ENCODE results near the gene KIF18B. TPM values are rescaled to one million over a fixed set of nuclear protein-coding genes. Genes with fewer than 3 reads are reported as not detected.

Gene KIF18B
- total and polyA plus RNA-seq, 5 donors from 2014 or later: 0.19 to 0.60 (median 0.37) TPM; not detected in 1

DNA sequence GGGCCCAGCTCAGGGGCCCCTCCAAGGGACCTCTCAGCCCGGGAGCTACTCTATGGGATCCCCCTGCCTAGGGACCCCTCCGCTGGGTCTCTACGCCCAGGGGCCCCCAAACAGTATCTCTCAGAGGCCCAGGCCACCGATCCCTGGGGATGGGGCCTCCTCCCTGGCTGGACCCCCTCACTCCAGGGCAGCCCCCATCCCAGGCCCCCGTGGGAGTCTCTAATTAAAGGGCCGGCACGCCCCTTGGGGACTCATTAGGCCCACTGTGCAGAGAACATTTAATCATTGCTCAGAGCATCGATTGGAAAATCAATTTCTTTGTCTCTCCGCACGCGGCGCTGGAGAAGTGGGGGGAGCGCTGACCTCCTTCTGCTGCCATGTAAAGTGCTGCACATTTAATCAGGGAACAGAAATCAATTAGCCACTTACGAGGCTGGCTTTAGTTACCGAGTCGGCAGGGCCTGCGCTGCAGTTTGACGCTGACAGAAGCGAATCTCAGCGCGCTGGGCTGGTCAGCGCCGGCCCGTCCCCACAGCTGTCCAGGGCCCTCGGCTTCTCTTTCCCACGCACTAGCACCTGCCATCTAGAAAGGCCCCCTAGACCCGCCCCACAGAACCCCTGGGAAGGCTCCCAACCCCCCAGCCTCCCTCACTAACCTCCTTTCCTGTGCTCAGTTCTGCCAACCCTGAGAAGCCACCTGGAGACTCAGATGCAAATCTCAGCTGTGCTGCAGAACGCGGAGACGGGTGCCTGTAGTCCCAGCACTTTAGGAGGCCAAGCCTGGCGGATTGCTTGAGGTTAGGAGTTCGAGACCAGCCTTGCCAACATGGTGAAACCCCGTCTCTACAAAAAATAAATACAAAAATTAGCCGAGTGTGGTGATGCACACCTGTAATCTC, 40.7 kb upstream of the KIF18B start:
- H3K4me1 ChIP-seq (ENCODE audit: control insufficient read depth, insufficient read depth, low read length, poor library complexity, severe bottlenecking): peaks cover 4% of the 10 kb centered on the region
- H3K4me3 ChIP-seq (ENCODE audit: low read depth, low read length): no peak overlapping the region
- H3K36me3 ChIP-seq (ENCODE audit: control insufficient read depth, insufficient read depth, low read length): no peaks in the 10 kb centered on the region
- Mint-ChIP-seq H3K27me3 (peaks cover 52% of the 10 kb centered on the region), H3K27ac (no peak overlapping the region), H3K36me3 (no peaks in the 10 kb centered on the region), H3K4me3 (no peak overlapping the region), H3K9me3 (peaks cover 0 to 4% (median 0%) of the 10 kb centered on the region in 7 donors), H3K4me1 (peaks cover 0 to 5% (median 3%) of the 10 kb centered on the region in 4 donors)
- H3K9me3 ChIP-seq (ENCODE audit: control insufficient read depth in 2 of 2, low read length in 2 of 2): no peaks in the 10 kb centered on the region
- DNase-seq (no peak), ATAC-seq (ENCODE audit: low read depth in 2 of 2) (no peak)
- H3K27ac ChIP-seq (ENCODE audit: insufficient read depth, low read length, poor library complexity, severe bottlenecking): no peak overlapping the region
- H3K27me3 ChIP-seq (ENCODE audit: control insufficient read depth, insufficient read depth, low read length): peaks cover 2% of the 10 kb centered on the region

GRCh38 chr17:44983563-44983962, 36.0 kb upstream of the KIF18B start:
- Histone ChIP-seq H3K27ac (ENCODE audit: insufficient read depth, low read length, poor library complexity, severe bottlenecking) (no peak overlapping the region), H3K4me1 (ENCODE audit: control insufficient read depth, insufficient read depth, low read length, poor library complexity, severe bottlenecking) (peaks cover 4% of the 10 kb centered on the region), H3K4me3 (ENCODE audit: low read depth, low read length) (no peak overlapping the region), H3K9me3 (ENCODE audit: control insufficient read depth in 2 of 2, low read length in 2 of 2) (no peaks in the 10 kb centered on the region), H3K36me3 (ENCODE audit: control insufficient read depth, insufficient read depth, low read length) (no peaks in the 10 kb centered on the region), H3K27me3 (ENCODE audit: control insufficient read depth, insufficient read depth, low read length) (peaks cover 2% of the 10 kb centered on the region)
- Mint-ChIP-seq H3K4me1 (peaks cover 0 to 5% (median 3%) of the 10 kb centered on the region in 4 donors), H3K27ac (no peak overlapping the region), H3K9me3 (no peaks in the 10 kb centered on the region), H3K4me3 (no peak overlapping the region), H3K27me3 (peaks cover 42% of the 10 kb centered on the region), H3K36me3 (peaks cover 3% of the 10 kb centered on the region)
- DNase-seq: no peak
- ATAC-seq (ENCODE audit: low read depth in 2 of 2): no peak

DNA sequence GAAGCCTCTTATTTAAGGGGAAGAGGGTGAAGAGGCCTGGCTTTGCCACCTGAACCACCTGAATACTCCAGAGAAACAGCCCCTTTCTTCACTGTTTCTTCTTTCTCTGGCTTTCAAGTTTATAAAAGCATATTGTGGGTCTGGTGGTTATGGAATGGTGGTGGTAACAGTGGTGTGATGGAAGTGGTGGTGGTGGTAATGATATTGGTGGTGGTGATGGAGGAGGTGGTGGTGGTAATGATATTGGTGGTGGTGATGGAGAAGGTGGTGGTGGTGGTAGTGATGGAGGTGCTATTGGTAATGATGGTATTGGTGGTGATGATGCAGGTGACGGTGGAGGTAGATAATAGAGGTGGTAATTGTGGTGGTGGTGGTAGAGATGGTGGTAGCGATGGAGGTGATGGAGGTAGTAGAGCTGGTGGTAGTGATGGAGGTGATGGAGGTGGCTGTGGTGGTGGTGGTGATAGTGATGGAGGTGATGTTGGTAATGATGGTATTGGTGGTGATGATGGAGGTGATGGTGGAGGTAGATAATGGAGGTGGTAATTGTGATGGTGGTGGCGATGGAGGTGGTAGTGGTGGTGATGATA, 34.6 kb upstream of the KIF18B start:
- no peak for DNase-seq
- Mint-ChIP-seq H3K9me3 (no peaks in the 10 kb centered on the region), H3K27me3 (peaks cover 31% of the 10 kb centered on the region), H3K27ac (no peak overlapping the region), H3K4me1 (no peaks in the 10 kb centered on the region), H3K4me3 (no peak overlapping the region), H3K36me3 (peaks cover 3% of the 10 kb centered on the region)
- ATAC-seq (ENCODE audit: low read depth in 2 of 2): no peak
- H3K27ac ChIP-seq (ENCODE audit: insufficient read depth, low read length, poor library complexity, severe bottlenecking): no peak overlapping the region
- H3K9me3 ChIP-seq (ENCODE audit: control insufficient read depth in 2 of 2, low read length in 2 of 2): no peaks in the 10 kb centered on the region
- H3K4me3 ChIP-seq (ENCODE audit: low read depth, low read length): no peak overlapping the region
- H3K27me3 ChIP-seq (ENCODE audit: control insufficient read depth, insufficient read depth, low read length): peaks cover 2% of the 10 kb centered on the region
- peaks cover under 1% of the 10 kb centered on the region for H3K4me1 ChIP-seq (ENCODE audit: control insufficient read depth, insufficient read depth, low read length, poor library complexity, severe bottlenecking)
- H3K36me3 ChIP-seq (ENCODE audit: control insufficient read depth, insufficient read depth, low read length): no peaks in the 10 kb centered on the region

DNA sequence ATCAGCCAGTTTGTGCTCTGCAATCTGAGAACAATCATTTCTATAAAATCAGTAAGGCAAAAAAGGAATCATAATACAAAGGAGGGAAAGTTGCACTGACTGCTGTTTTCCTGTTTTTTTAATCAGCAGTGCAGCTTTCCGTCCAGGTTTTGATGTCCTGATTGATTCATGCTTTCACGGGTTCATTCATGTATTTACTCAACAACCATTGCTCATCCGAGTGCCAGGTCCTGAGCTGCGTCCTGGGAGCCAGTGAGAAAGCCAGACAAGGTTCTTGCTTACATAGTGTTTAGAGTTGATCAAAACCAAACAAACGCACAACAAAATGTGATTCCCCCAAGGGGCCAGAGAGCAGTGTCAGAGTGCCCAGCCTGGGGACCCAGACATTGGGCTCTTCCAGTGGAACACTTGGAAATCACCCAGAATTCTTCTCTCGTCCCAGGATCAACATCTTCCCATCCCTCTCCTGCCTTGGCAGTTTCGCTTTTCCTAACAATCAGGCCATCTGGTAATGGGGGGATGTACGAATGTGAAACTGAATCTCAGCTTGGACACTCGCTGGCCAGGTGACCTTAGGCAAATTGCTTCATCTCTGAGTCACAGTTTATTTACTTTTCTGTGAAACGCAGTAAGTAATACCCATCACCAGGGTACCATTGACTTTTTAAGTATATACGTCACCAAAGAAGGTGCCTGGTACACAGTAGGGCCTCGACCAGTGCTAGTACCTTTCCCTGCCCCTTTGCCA, 33.8 kb upstream of the KIF18B start:
- Histone ChIP-seq H3K27ac (ENCODE audit: insufficient read depth, low read length, poor library complexity, severe bottlenecking) (no peak overlapping the region), H3K36me3 (ENCODE audit: control insufficient read depth, insufficient read depth, low read length) (no peaks in the 10 kb centered on the region), H3K27me3 (ENCODE audit: control insufficient read depth, insufficient read depth, low read length) (peaks cover 2% of the 10 kb centered on the region), H3K4me1 (ENCODE audit: control insufficient read depth, insufficient read depth, low read length, poor library complexity, severe bottlenecking) (no peaks in the 10 kb centered on the region), H3K9me3 (ENCODE audit: control insufficient read depth in 2 of 2, low read length in 2 of 2) (no peaks in the 10 kb centered on the region), H3K4me3 (ENCODE audit: low read depth, low read length) (no peak overlapping the region)
- H3K36me3 Mint-ChIP-seq: peaks cover 3% of the 10 kb centered on the region
- H3K4me1 Mint-ChIP-seq: no peaks in the 10 kb centered on the region
- no peaks in the 10 kb centered on the region for H3K9me3 Mint-ChIP-seq
- no peak overlapping the region for H3K4me3 Mint-ChIP-seq
- no peak for DNase-seq
- no peak for ATAC-seq (ENCODE audit: low read depth in 2 of 2)
- H3K27me3 Mint-ChIP-seq: peaks cover 25% of the 10 kb centered on the region
- no peak overlapping the region for H3K27ac Mint-ChIP-seq

DNA sequence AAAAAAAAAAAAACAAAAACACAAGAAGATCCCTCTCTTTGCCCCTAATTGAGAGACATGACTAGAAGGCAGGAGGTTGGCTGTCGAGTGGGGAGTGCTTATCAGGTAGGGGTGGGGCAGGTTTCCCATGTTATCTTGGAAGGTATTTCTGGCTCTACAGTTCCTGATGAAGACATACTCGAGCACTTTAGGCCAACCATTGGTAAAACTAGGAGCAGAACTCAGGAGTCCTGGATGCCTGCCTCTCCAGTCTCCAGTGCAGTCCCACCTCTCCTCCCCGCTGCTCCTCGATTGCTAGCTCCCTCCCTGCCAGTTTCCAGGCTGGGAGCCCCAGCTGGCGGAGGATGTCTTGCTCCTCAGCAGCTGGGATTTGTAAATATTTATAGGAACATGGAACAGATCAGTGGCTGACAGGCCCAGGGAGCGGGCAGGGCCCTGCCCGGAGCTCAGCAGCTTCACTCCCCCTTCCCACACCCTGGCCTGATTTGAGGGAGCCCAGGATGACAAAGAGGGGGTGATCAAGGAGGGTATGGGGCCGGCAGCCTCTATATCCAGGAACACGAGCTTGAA, 31.9 kb upstream of the KIF18B start:
- no peaks in the 10 kb centered on the region for H3K9me3 ChIP-seq (ENCODE audit: control insufficient read depth in 2 of 2, low read length in 2 of 2)
- no peak overlapping the region for H3K27ac Mint-ChIP-seq
- H3K4me1 Mint-ChIP-seq: no peaks in the 10 kb centered on the region
- H3K27ac ChIP-seq (ENCODE audit: insufficient read depth, low read length, poor library complexity, severe bottlenecking): no peak overlapping the region
- no peaks in the 10 kb centered on the region for H3K4me1 ChIP-seq (ENCODE audit: control insufficient read depth, insufficient read depth, low read length, poor library complexity, severe bottlenecking)
- no peak overlapping the region for H3K4me3 Mint-ChIP-seq
- peaks cover 2% of the 10 kb centered on the region for H3K27me3 ChIP-seq (ENCODE audit: control insufficient read depth, insufficient read depth, low read length)
- no peaks in the 10 kb centered on the region for H3K36me3 ChIP-seq (ENCODE audit: control insufficient read depth, insufficient read depth, low read length)
- H3K27me3 Mint-ChIP-seq: peaks cover 28% of the 10 kb centered on the region
- H3K4me3 ChIP-seq (ENCODE audit: low read depth, low read length): no peak overlapping the region
- no peak for DNase-seq
- no peak for ATAC-seq (ENCODE audit: low read depth in 2 of 2)
- H3K9me3 Mint-ChIP-seq: no peaks in the 10 kb centered on the region
- peaks cover 3% of the 10 kb centered on the region for H3K36me3 Mint-ChIP-seq

GRCh38 chr17:44978807-44979206, 31.2 kb upstream of the KIF18B start:
- H3K27me3 Mint-ChIP-seq: peaks cover 31% of the 10 kb centered on the region
- H3K27ac ChIP-seq (ENCODE audit: insufficient read depth, low read length, poor library complexity, severe bottlenecking): no peak overlapping the region
- DNase-seq: no peak
- no peak for ATAC-seq (ENCODE audit: low read depth in 2 of 2)
- no peaks in the 10 kb centered on the region for H3K36me3 ChIP-seq (ENCODE audit: control insufficient read depth, insufficient read depth, low read length)
- H3K9me3 Mint-ChIP-seq: no peaks in the 10 kb centered on the region
- H3K36me3 Mint-ChIP-seq: peaks cover 3% of the 10 kb centered on the region
- H3K4me3 Mint-ChIP-seq: no peak overlapping the region
- no peaks in the 10 kb centered on the region for H3K4me1 Mint-ChIP-seq
- no peaks in the 10 kb centered on the region for H3K4me1 ChIP-seq (ENCODE audit: control insufficient read depth, insufficient read depth, low read length, poor library complexity, severe bottlenecking)
- H3K27me3 ChIP-seq (ENCODE audit: control insufficient read depth, insufficient read depth, low read length): peaks cover 2% of the 10 kb centered on the region
- H3K27ac Mint-ChIP-seq: no peak overlapping the region
- H3K9me3 ChIP-seq (ENCODE audit: control insufficient read depth in 2 of 2, low read length in 2 of 2): no peaks in the 10 kb centered on the region
- H3K4me3 ChIP-seq (ENCODE audit: low read depth, low read length): no peak overlapping the region

DNA sequence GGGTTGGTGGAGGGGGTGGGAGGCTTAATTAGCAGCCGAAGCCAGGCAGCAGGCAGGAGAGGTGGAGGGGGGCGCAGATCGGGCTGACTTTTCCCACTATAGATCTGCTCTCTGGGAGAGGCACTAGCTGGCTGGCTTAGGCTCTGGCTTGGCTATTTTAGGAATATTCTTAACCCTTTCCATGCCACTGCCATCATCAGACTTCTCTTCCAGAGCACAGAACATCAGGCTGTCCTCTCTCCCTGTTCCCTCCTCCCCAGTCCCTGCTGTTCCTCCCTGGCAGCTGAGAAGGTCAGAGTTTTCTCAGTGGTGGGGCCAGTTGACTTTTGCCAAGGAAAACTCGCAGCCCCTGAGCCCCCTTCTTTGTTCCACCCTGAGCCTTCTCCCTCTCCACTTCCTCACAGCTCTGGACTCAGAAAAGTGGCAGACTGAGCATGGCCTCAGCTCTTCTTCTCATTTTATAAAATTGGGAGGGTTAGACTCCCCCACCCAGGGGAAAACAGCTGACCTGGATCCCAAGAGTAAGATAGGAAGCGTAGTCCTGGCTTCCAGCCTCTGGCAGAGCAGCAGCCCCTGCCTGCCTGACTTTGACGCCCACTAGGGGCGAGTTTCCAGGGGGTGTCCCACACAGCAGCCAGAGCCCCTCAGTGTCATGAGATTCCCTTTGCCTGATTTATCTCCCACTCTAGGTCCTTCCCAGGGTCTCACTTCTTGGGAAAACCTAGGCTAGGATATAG, 30.4 kb upstream of the KIF18B start:
- peaks cover 2% of the 10 kb centered on the region for H3K27me3 ChIP-seq (ENCODE audit: control insufficient read depth, insufficient read depth, low read length)
- Mint-ChIP-seq H3K4me1 (no peaks in the 10 kb centered on the region), H3K36me3 (peaks cover 3% of the 10 kb centered on the region), H3K27ac (no peak overlapping the region), H3K9me3 (no peaks in the 10 kb centered on the region), H3K27me3 (peaks cover 28% of the 10 kb centered on the region), H3K4me3 (no peak overlapping the region)
- ATAC-seq (ENCODE audit: low read depth in 2 of 2) (no peak), DNase-seq (no peak)
- no peak overlapping the region for H3K27ac ChIP-seq (ENCODE audit: insufficient read depth, low read length, poor library complexity, severe bottlenecking)
- no peaks in the 10 kb centered on the region for H3K36me3 ChIP-seq (ENCODE audit: control insufficient read depth, insufficient read depth, low read length)
- no peaks in the 10 kb centered on the region for H3K9me3 ChIP-seq (ENCODE audit: control insufficient read depth in 2 of 2, low read length in 2 of 2)
- no peaks in the 10 kb centered on the region for H3K4me1 ChIP-seq (ENCODE audit: control insufficient read depth, insufficient read depth, low read length, poor library complexity, severe bottlenecking)
- H3K4me3 ChIP-seq (ENCODE audit: low read depth, low read length): no peak overlapping the region
